DOHH2 (cell line): ENCODE results near the gene PF4V1.

Experiments
- H3F3A ChIP-seq: fragments of 200-600 bp; sonication (generic), shearing (Covaris generic); 2 replicates; pipeline ENCODE4 v1.6.0; 2016; ENCODE audit warnings: antibody characterized with exemption, mild to moderate bottlenecking; ENCODE audit not compliant: control insufficient read depth, insufficient read depth
- H3K27ac ChIP-seq: fragments of 200-600 bp; sonication (generic); 2 replicates; pipeline ENCODE4 v1.5.1; 2014; ENCODE audit warnings: low read depth, mild to moderate bottlenecking, low read length, moderate library complexity
- H3K27me3 ChIP-seq: fragments of 200-600 bp; sonication (generic); 2 replicates; pipeline ENCODE4 v1.6.1; 2014; ENCODE audit warnings: mild to moderate bottlenecking, low read length, mixed read lengths; ENCODE audit not compliant: control insufficient read depth
- H3K36me3 ChIP-seq: fragments of 200-600 bp; sonication (generic); 2 replicates; pipeline ENCODE4 v1.6.1; 2014; ENCODE audit warnings: mild to moderate bottlenecking, low read length, moderate library complexity, mixed read lengths; ENCODE audit not compliant: control insufficient read depth
- H3K4me1 ChIP-seq: fragments of 200-600 bp; sonication (generic); 2 replicates; pipeline ENCODE4 v1.6.1; 2014; ENCODE audit warnings: mild to moderate bottlenecking, low read length, mixed read lengths; ENCODE audit not compliant: control insufficient read depth
- H3K4me2 ChIP-seq: fragments of 200-600 bp; sonication (generic); 2 replicates; pipeline ENCODE4 v1.6.0; 2014; ENCODE audit warnings: mild to moderate bottlenecking, low read length, moderate library complexity
- H3K4me3 ChIP-seq: fragments of 200-600 bp; sonication (generic); 2 replicates; pipeline ENCODE4 v1.5.1; 2014; ENCODE audit warnings: mild to moderate bottlenecking, low read length, mixed read lengths
- H3K79me2 ChIP-seq: fragments of 200-600 bp; sonication (generic); 2 replicates; pipeline ENCODE4 v1.6.1; 2014; ENCODE audit warnings: mild to moderate bottlenecking, low read length, mixed read lengths; ENCODE audit not compliant: control insufficient read depth
- H3K9me2 ChIP-seq: fragments of 200-600 bp; sonication (generic); replicated peaks from 2 replicates; pipeline ENCODE4 v1.6.1; 2014; ENCODE audit warnings: mild to moderate bottlenecking, low read length, mixed read lengths; ENCODE audit not compliant: control insufficient read depth
- H3K9me3 ChIP-seq: fragments of 200-600 bp; sonication (generic); 2 replicates; pipeline ENCODE4 v1.6.1; 2014; ENCODE audit warnings: antibody characterized with exemption, low read length, mixed read lengths; ENCODE audit not compliant: control insufficient read depth, insufficient read depth
- H4K20me1 ChIP-seq: fragments of 200-600 bp; sonication (generic); 2 replicates; pipeline ENCODE4 v1.6.0; 2014; ENCODE audit warnings: low read depth, mild to moderate bottlenecking, antibody characterized with exemption, low read length, moderate library complexity; ENCODE audit not compliant: control insufficient read depth, insufficient read depth
- EZH2phosphoT487 ChIP-seq: fragments of 200-600 bp; sonication (generic); IDR thresholded peaks from 2 replicates; pipeline ENCODE4 v1.6.1; 2017; ENCODE audit warnings: borderline replicate concordance, mild to moderate bottlenecking, antibody characterized with exemption, low read length, moderate library complexity, mixed read lengths
- TF ChIP-seq, protein P1 (sequence below): fragments of 200-600 bp; sonication (generic); IDR thresholded peaks from one replicate; pipeline ENCODE4 v1.5.1; 2014; ENCODE audit warnings: antibody characterized with exemption, mild to moderate bottlenecking, low read depth, low read length; ENCODE audit not compliant: poor library complexity, severe bottlenecking

Gene PF4V1

DNA sequence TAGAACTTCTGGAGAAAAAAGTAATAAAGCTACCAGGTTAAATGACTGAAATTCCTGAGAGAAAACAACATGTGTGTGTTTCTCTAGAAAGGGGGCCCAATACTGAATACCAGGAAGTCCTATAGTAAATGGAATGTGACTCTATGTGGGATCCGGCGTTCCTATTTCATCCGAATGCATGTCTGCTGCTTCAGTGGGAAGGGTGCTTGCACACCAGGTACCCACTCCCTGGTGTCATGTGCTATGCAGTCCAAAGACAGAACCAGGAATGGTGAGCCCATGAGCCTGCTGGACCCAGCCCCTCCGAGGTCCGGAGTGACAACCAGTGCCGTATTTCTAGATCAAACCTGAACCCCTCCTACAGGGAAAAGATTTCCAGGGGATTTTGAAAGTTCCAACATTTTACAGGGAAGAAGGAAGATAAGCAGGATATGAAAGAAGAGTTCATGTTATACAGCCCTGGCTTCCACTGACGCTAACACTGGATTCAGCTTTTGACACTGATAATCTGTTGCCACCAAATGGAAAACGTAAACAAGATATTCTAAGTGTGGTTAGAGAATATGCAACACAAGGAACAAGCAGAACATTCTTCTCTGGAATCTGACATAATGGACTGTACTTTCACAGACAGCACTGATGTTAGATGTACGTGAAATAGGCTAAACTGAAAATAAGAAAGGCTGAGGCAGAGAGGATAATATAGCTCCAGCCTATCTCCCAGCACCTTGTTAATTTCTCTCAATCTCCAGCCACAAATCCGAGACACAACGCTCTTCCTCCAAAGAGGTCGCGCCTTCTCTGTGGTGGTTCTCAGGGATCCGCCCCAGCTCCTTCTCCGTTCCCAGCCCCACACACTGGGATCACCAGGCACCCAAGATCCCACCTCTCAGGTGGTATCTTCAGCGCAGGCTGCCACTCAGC, 15.4 kb downstream of the PF4V1 start:
- H3K9me2 ChIP-seq: no peaks in the 10 kb centered on the region
- H3K36me3 ChIP-seq: no peaks in the 10 kb centered on the region
- no peaks in the 10 kb centered on the region for H3F3A ChIP-seq
- H3K4me3 ChIP-seq: no peak overlapping the region
- H4K20me1 ChIP-seq: no peaks in the 10 kb centered on the region
- no peaks in the 10 kb centered on the region for H3K27me3 ChIP-seq
- H3K4me2 ChIP-seq: no peak overlapping the region
- no peak for TF ChIP-seq EZH2phosphoT487
- TF ChIP-seq, protein P1, sequence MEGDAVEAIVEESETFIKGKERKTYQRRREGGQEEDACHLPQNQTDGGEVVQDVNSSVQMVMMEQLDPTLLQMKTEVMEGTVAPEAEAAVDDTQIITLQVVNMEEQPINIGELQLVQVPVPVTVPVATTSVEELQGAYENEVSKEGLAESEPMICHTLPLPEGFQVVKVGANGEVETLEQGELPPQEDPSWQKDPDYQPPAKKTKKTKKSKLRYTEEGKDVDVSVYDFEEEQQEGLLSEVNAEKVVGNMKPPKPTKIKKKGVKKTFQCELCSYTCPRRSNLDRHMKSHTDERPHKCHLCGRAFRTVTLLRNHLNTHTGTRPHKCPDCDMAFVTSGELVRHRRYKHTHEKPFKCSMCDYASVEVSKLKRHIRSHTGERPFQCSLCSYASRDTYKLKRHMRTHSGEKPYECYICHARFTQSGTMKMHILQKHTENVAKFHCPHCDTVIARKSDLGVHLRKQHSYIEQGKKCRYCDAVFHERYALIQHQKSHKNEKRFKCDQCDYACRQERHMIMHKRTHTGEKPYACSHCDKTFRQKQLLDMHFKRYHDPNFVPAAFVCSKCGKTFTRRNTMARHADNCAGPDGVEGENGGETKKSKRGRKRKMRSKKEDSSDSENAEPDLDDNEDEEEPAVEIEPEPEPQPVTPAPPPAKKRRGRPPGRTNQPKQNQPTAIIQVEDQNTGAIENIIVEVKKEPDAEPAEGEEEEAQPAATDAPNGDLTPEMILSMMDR: no peak
- H3K4me1 ChIP-seq: no peaks in the 10 kb centered on the region
- no peak overlapping the region for H3K27ac ChIP-seq
- no peaks in the 10 kb centered on the region for H3K79me2 ChIP-seq
- no peaks in the 10 kb centered on the region for H3K9me3 ChIP-seq

DNA sequence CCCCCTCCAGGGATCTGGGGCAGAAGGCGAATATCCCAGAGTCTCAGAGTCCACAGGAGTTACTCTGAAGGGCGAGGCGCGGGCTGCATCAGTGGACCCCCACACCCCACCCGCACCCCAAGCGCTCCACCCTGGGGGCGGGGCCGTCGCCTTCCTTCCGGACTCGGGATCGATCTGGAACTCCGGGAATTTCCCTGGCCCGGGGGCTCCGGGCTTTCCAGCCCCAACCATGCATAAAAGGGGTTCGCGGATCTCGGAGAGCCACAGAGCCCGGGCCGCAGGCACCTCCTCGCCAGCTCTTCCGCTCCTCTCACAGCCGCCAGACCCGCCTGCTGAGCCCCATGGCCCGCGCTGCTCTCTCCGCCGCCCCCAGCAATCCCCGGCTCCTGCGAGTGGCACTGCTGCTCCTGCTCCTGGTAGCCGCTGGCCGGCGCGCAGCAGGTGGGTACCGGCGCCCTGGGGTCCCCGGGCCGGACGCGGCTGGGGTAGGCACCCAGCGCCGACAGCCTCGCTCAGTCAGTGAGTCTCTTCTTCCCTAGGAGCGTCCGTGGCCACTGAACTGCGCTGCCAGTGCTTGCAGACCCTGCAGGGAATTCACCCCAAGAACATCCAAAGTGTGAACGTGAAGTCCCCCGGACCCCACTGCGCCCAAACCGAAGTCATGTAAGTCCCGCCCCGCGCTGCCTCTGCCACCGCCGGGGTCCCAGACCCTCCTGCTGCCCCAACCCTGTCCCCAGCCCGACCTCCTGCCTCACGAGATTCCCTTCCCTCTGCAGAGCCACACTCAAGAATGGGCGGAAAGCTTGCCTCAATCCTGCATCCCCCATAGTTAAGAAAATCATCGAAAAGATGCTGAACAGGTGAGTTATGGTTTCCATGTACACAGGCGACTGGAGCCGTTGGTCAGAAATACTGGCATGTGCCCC, 16.3 kb downstream of the PF4V1 start, which contains the start of gene CXCL1:
TSS of gene CXCL1 (plus strand) at position 264 of the 926 bp plus-strand sequence. CDS start at position 342, 78 bp downstream.
- Histone ChIP-seq H3K79me2 (no peaks in the 10 kb centered on the region), H3K4me1 (no peaks in the 10 kb centered on the region), H3K36me3 (no peaks in the 10 kb centered on the region), H3K27ac (no peak within 1 kb of the TSS), H4K20me1 (no peaks in the 10 kb centered on the region), H3K9me2 (no peaks in the 10 kb centered on the region), H3K27me3 (no peaks in the 10 kb centered on the region), H3F3A (no peaks in the 10 kb centered on the region), H3K4me2 (no peak within 1 kb of the TSS), H3K9me3 (no peaks in the 10 kb centered on the region), H3K4me3 (no peak within 1 kb of the TSS)
- TF ChIP-seq, protein P1: no peak
- no peak for TF ChIP-seq EZH2phosphoT487

DNA sequence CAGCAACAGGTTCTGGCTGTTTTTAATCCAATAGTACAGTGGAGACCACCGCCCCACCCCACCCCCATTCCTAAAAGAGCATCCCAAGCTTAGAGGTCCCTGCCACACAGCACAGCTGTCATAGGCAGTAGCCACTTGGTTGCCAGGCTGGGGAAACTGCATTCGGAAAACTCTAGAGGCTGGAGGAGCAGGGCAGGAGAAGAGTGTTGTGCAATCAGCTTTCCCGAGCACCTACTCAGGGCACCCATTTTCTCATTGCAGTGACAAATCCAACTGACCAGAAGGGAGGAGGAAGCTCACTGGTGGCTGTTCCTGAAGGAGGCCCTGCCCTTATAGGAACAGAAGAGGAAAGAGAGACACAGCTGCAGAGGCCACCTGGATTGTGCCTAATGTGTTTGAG, 17.2 kb downstream of the PF4V1 start:
- no peaks in the 10 kb centered on the region for H4K20me1 ChIP-seq
- H3K4me3 ChIP-seq: no peak overlapping the region
- H3K27ac ChIP-seq: no peak overlapping the region
- H3K4me2 ChIP-seq: no peak overlapping the region
- H3K36me3 ChIP-seq: no peaks in the 10 kb centered on the region
- H3K27me3 ChIP-seq: no peaks in the 10 kb centered on the region
- H3K9me3 ChIP-seq: no peaks in the 10 kb centered on the region
- H3F3A ChIP-seq: no peaks in the 10 kb centered on the region
- no peaks in the 10 kb centered on the region for H3K4me1 ChIP-seq
- no peaks in the 10 kb centered on the region for H3K79me2 ChIP-seq
- H3K9me2 ChIP-seq: no peaks in the 10 kb centered on the region
- TF ChIP-seq, protein P1: no peak
